Natural killer cell treated with Interleukin-12 subunit alpha and Interleukin-12 subunit beta and Interleukin-15 and Interleukin-18, amount 100 ng/mL, for 72 hours (primary cell): ENCODE measurements around the gene HTRA2. TPM values are rescaled to one million over a fixed set of nuclear protein-coding genes. Genes with fewer than 3 reads are reported as not detected.

Experiments
- ATAC-seq, 2 donors: fragments of 150-1000 bp; cut with Tn5 transposase in 1 of 2; sonication (Bioruptor Pico), chemical (Tn5 transposase) in 1 of 2; 2 replicates each; pipeline ENCODE4 v1.10.0; 2021
- DNase-seq: peaks from one replicate; pipeline ENCODE4 v3.0.0; 2022; ENCODE audit warnings: low spot score
- H3K27ac Mint-ChIP-seq, 2 donors: 1 replicate in 1 of 2; 2 replicates in 1 of 2; pipeline ENCODE4 v1.8.0; 2022; ENCODE audit warnings: mixed read lengths in 2 of 2, mild to moderate bottlenecking in 1 of 2, moderate library complexity in 1 of 2
- H3K27me3 Mint-ChIP-seq, 2 donors: 1 replicate in 1 of 2; 2 replicates in 1 of 2; pipeline ENCODE4 v1.8.0; 2022; ENCODE audit warnings: mixed read lengths in 2 of 2
- H3K36me3 Mint-ChIP-seq: one replicate; pipeline ENCODE4 v1.8.0; 2022; ENCODE audit warnings: mixed read lengths
- H3K4me1 Mint-ChIP-seq, 2 donors: 1 replicate in 1 of 2; 2 replicates in 1 of 2; pipeline ENCODE4 v1.8.0; 2022; ENCODE audit warnings: low read depth in 2 of 2, mixed read lengths in 2 of 2, mild to moderate bottlenecking in 1 of 2
- H3K4me3 Mint-ChIP-seq: one replicate; pipeline ENCODE4 v1.8.0; 2022; ENCODE audit warnings: mixed read lengths
- H3K9me3 Mint-ChIP-seq: 2 replicates; pipeline ENCODE4 v1.8.0; 2022; ENCODE audit warnings: mixed read lengths
- total RNA-seq, 2 donors: library from RNA; stranded (reverse); gene quantifications; one replicate each; pipeline ENCODE4 v1.2.3, GENCODE V29; 2022

Gene HTRA2
- total RNA-seq, 2 donors from 2014 or later: 93.1 to 100 TPM

GRCh38 chr2:74550231-74550630 is 20.5 kb downstream of the HTRA2 start:
- ATAC-seq (no peak), DNase-seq (peak; percentile 31)
- H3K36me3 Mint-ChIP-seq: no peaks in the 10 kb centered on the region
- no peaks in the 10 kb centered on the region for H3K9me3 Mint-ChIP-seq
- peak overlapping the region; percentile 31 for H3K4me3 Mint-ChIP-seq
- peaks cover 34 to 48% of the 10 kb centered on the region in 2 donors for H3K27me3 Mint-ChIP-seq
- H3K27ac Mint-ChIP-seq: no peak overlapping the region
- peaks cover 12 to 19% of the 10 kb centered on the region in 2 donors for H3K4me1 Mint-ChIP-seq

- peaks cover 24 to 35% of the 10 kb centered on the region in 2 donors for H3K27me3 Mint-ChIP-seq
- peaks cover 12 to 19% of the 10 kb centered on the region in 2 donors for H3K4me1 Mint-ChIP-seq
- H3K9me3 Mint-ChIP-seq: no peaks in the 10 kb centered on the region
- no peak overlapping the region for H3K4me3 Mint-ChIP-seq
- no peak overlapping the region for H3K27ac Mint-ChIP-seq
- DNase-seq (peak; percentile 28), ATAC-seq (no peak)
- H3K36me3 Mint-ChIP-seq: no peaks in the 10 kb centered on the region
Observed at GRCh38 chr2:74551530-74551929, 21.8 kb downstream of the HTRA2 start.

- Mint-ChIP-seq H3K4me3 (peak overlapping the region; percentile 66), H3K4me1 (peaks cover 12 to 19% of the 10 kb centered on the region in 2 donors), H3K9me3 (no peaks in the 10 kb centered on the region), H3K36me3 (no peaks in the 10 kb centered on the region), H3K27me3 (peaks cover 22 to 30% of the 10 kb centered on the region in 2 donors), H3K27ac (peak overlapping the region; percentile 24 to 41)
- ATAC-seq (no peak), DNase-seq (no peak)
Observed at GRCh38 chr2:74551942-74552913, 22.5 kb downstream of the HTRA2 start.

- no peaks in the 10 kb centered on the region for H3K9me3 Mint-ChIP-seq
- H3K4me3 Mint-ChIP-seq: peak overlapping the region; percentile 66
- peaks cover 17 to 21% of the 10 kb centered on the region in 2 donors for H3K27me3 Mint-ChIP-seq
- DNase-seq (no peak), ATAC-seq (no peak)
- no peaks in the 10 kb centered on the region for H3K36me3 Mint-ChIP-seq
- H3K4me1 Mint-ChIP-seq: peaks cover 12 to 19% of the 10 kb centered on the region in 2 donors
- peak overlapping the region; percentile 41 to 87 for H3K27ac Mint-ChIP-seq
Observed at GRCh38 chr2:74552914-74553811, 23.4 kb downstream of the HTRA2 start.

- peak within 1 kb of the TSS; percentile 68 to 87 for H3K27ac Mint-ChIP-seq
- H3K9me3 Mint-ChIP-seq: no peaks in the 10 kb centered on the region
- DNase-seq: peak; percentile 89
- peaks cover 12 to 19% of the 10 kb centered on the region in 2 donors for H3K4me1 Mint-ChIP-seq
- H3K4me3 Mint-ChIP-seq: peak within 1 kb of the TSS; percentile 88
- no peaks in the 10 kb centered on the region for H3K36me3 Mint-ChIP-seq
- H3K27me3 Mint-ChIP-seq: peaks cover 13 to 16% of the 10 kb centered on the region in 2 donors
- ATAC-seq: peak; percentile 86 to 92
Observed at GRCh38 chr2:74553892-74554819, 24.4 kb downstream of the HTRA2 start, which contains the start of the genes DOK1 and LOXL3. DOK1 (plus strand) TSS chr2:74554720; CDS start chr2:74554755, 35 bp downstream. LOXL3 (minus strand) TSS chr2:74553942; CDS start chr2:74552634, 1,308 bp downstream.

DNA sequence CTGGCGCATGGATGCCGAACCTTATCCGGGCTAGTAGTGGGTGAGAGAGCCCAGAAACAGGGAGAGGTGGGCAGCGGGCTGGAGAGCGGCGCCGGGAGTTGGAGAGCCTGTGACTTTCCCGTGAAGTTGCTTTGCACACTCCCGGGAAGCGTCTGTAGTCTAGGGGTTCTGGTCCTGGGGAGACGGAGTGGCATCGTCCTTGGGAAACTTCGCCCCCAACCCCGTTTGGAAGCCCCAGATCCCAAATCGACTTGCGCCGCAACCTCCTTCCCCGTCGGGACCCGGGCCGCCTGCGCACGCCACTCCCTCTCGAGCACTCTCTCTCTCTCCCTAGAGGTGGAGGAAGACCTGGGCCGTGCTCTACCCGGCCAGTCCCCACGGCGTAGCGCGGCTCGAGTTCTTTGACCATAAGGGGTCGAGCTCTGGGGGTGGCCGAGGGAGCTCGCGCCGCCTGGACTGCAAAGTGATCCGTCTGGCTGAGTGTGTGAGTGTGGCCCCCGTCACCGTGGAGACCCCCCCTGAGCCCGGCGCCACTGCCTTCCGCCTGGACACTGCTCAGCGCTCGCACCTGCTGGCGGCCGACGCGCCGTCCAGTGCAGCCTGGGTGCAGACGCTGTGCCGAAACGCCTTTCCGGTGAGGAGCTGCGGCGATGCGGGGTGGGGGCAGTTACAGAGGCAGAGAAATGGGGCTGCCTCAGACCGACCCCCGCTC is 25.2 kb downstream of the HTRA2 start:
- peak; percentile 69 for DNase-seq
- no peaks in the 10 kb centered on the region for H3K36me3 Mint-ChIP-seq
- peak; percentile 66 to 72 for ATAC-seq
- no peaks in the 10 kb centered on the region for H3K9me3 Mint-ChIP-seq
- H3K4me3 Mint-ChIP-seq: peak overlapping the region; percentile 88
- peak overlapping the region; percentile 68 to 87 for H3K27ac Mint-ChIP-seq
- H3K27me3 Mint-ChIP-seq: peaks cover 10 to 13% of the 10 kb centered on the region in 2 donors
- peaks cover 12 to 16% of the 10 kb centered on the region in 2 donors for H3K4me1 Mint-ChIP-seq

GRCh38 chr2:74555610-74556103 is 25.9 kb downstream of the HTRA2 start:
- Mint-ChIP-seq H3K4me3 (peak overlapping the region; percentile 88), H3K9me3 (no peaks in the 10 kb centered on the region)
- no peak for ATAC-seq

GRCh38 chr2:74556159-74556558 is 26.4 kb downstream of the HTRA2 start:
- Mint-ChIP-seq H3K36me3 (no peaks in the 10 kb centered on the region), H3K9me3 (no peaks in the 10 kb centered on the region), H3K4me1 (peaks cover 12 to 24% of the 10 kb centered on the region in 2 donors), H3K27ac (no peak overlapping the region), H3K4me3 (peak overlapping the region; percentile 88), H3K27me3 (peaks cover 7 to 8% of the 10 kb centered on the region in 2 donors)
- DNase-seq (no peak), ATAC-seq (no peak)

More at GRCh38 chr2:74555610-74556103, 25.9 kb downstream of the HTRA2 start:
- Mint-ChIP-seq H3K27me3 (peaks cover 8 to 9% of the 10 kb centered on the region in 2 donors), H3K27ac (peak overlapping the region; percentile 68 to 87), H3K36me3 (no peaks in the 10 kb centered on the region), H3K4me1 (peaks cover 12 to 23% of the 10 kb centered on the region in 2 donors)
- no peak for DNase-seq

- ATAC-seq (no peak), DNase-seq (no peak)
- Mint-ChIP-seq H3K4me3 (no peak overlapping the region), H3K27ac (no peak overlapping the region), H3K27me3 (peaks cover 6 to 11% of the 10 kb centered on the region in 2 donors), H3K36me3 (no peaks in the 10 kb centered on the region), H3K4me1 (peaks cover 12 to 26% of the 10 kb centered on the region in 2 donors), H3K9me3 (no peaks in the 10 kb centered on the region)
Observed at GRCh38 chr2:74556831-74557370, 27.2 kb downstream of the HTRA2 start.

GRCh38 chr2:74558284-74559230 is 28.8 kb downstream of the HTRA2 start:
- ATAC-seq (no peak), DNase-seq (no peak)
- H3K9me3 Mint-ChIP-seq: no peaks in the 10 kb centered on the region
- peaks cover 14 to 15% of the 10 kb centered on the region in 2 donors for H3K27me3 Mint-ChIP-seq
- H3K4me3 Mint-ChIP-seq: no peak overlapping the region
- H3K27ac Mint-ChIP-seq: no peak overlapping the region
- H3K36me3 Mint-ChIP-seq: no peaks in the 10 kb centered on the region
- H3K4me1 Mint-ChIP-seq: peaks cover 0 to 19% of the 10 kb centered on the region in 2 donors

- H3K27me3 Mint-ChIP-seq: peaks cover 15 to 22% of the 10 kb centered on the region in 2 donors
- no peak overlapping the region for H3K27ac Mint-ChIP-seq
- H3K4me1 Mint-ChIP-seq: peaks cover 0 to 17% of the 10 kb centered on the region in 2 donors
- H3K36me3 Mint-ChIP-seq: no peaks in the 10 kb centered on the region
- no peak overlapping the region for H3K4me3 Mint-ChIP-seq
- H3K9me3 Mint-ChIP-seq: no peaks in the 10 kb centered on the region
- ATAC-seq: no peak
- no peak for DNase-seq
Observed at GRCh38 chr2:74559912-74560311, 30.2 kb downstream of the HTRA2 start.
